ENCODE results near the gene GPS2. TPM values are rescaled to one million over a fixed set of nuclear protein-coding genes. Genes with fewer than 3 reads are reported as not detected.

Gene GPS2
- total and polyA plus RNA-seq, 2 of the 4 experiments (the other 2 are of a cell fraction) = 36.2 to 50.9 TPM

GRCh38 chr17:7351665-7352502, 36.7 kb upstream of the GPS2 start, which contains the start of gene KCTD11:
KCTD11 (plus strand) TSS chr17:7352162.
- Histone ChIP-seq H2AFZ (replicated peaks; ENCODE audit: low read length, poor library complexity) (peak within 1 kb of the TSS; percentile 93), H4K8ac (ENCODE audit: low read depth in 2 of 2, low read length in 2 of 2) (peak within 1 kb of the TSS; percentile 97 to 98), H3K27ac (ENCODE audit: insufficient read depth, low read length) (peak within 1 kb of the TSS; percentile 99), H4K20me1 (ENCODE audit: insufficient read depth, low read length) (peaks cover 32% of the 10 kb centered on the region), H3K9me3 (ENCODE audit: control insufficient read depth, insufficient read depth, low read length) (no peaks in the 10 kb centered on the region), H2AK9ac (replicated peaks; ENCODE audit: low read depth, low read length, poor library complexity) (peak within 1 kb of the TSS; percentile 100), H2BK20ac (ENCODE audit: low read depth, low read length) (peak within 1 kb of the TSS; percentile 29; the same call in 1 of the 2 replicates), H2BK15ac (ENCODE audit: low read depth, low read length) (peak within 1 kb of the TSS; percentile 96; the same call in 2 of the 3 replicates), H3K4me2 (ENCODE audit: low read depth, low read length) (peak within 1 kb of the TSS; percentile 89), H3K23ac (ENCODE audit: low read depth, low read length) (peak within 1 kb of the TSS; percentile 99), H3K36me3 (ENCODE audit: control insufficient read depth, insufficient read depth, low read length) (no peaks in the 10 kb centered on the region), H3K14ac (replicated peaks; ENCODE audit: low read depth, low read length) (peak within 1 kb of the TSS; percentile 100), H3K4me1 (ENCODE audit: control insufficient read depth, insufficient read depth, low read length) (peaks cover 39% of the 10 kb centered on the region), H2BK5ac (ENCODE audit: low read depth, low read length, poor library complexity, severe bottlenecking) (peak within 1 kb of the TSS; percentile 97), H3K4ac (ENCODE audit: low read depth, low read length) (peak within 1 kb of the TSS; percentile 100), H4K5ac (ENCODE audit: low read depth, low read length) (peak within 1 kb of the TSS; percentile 95), H3K9me1 (ENCODE audit: insufficient read depth, low read length) (peaks cover 27% of the 10 kb centered on the region), H2BK120ac (ENCODE audit: low read depth, low read length) (peak within 1 kb of the TSS; percentile 89), H2AK5ac (ENCODE audit: low read depth, low read length) (peak within 1 kb of the TSS; percentile 99), H3K9ac (ENCODE audit: low read depth, low read length) (peak within 1 kb of the TSS; percentile 99), H3K27me3 (ENCODE audit: control insufficient read depth, insufficient read depth, low read length) (no peaks in the 10 kb centered on the region), H4K91ac (ENCODE audit: insufficient read depth, low read depth, low read length) (peak within 1 kb of the TSS; percentile 98), H3K4me3 (ENCODE audit: insufficient read depth, low read depth, low read length) (peak within 1 kb of the TSS; percentile 93), H3K56ac (ENCODE audit: extremely low read depth, insufficient read depth, low read length) (peak within 1 kb of the TSS; percentile 95), H3K79me1 (ENCODE audit: low read depth in 1 of 2, low read length in 2 of 2) (peaks cover 24 to 63% of the 10 kb centered on the region in 2 experiments; a peak in 3 of 4 replicates), H3K18ac (ENCODE audit: low read depth, low read length) (peak within 1 kb of the TSS; percentile 94)
- CTCF ChIA-PET = interaction anchor here (0.6 kb wide), 1 partner anchor 153 kb away, joined by 9 read pairs; no protein-coding TSS in a partner anchor
- POLR2A ChIA-PET (ENCODE audit: unreplicated experiment) = interaction anchor here (0.6 kb wide), 2 partner anchors 74 to 226 kb away, joined by 3 read pairs; no protein-coding TSS in a partner anchor
- DNase-seq = peak; percentile 88
- dilution Hi-C loops (cut with HindIII; ENCODE audit: low sequenced_read_pairs, unreplicated experiment) = no loop called here
- WGBS, 2 experiments (ENCODE audit: extremely low coverage in 2 of 2, insufficient read length in 1 of 2) = 1% methylated on average over 68 of the region's 91 CpGs; no CpG with 5 or more reads in 1 of the 2 experiments
- TF ChIP-seq MAFK (IDR thresholded peaks at IDR 0.05; ENCODE audit: low read depth, low read length) (0 out of 2 replicates have a peak, but pooled peaks have one; percentile 6), NFE2L2 (IDR thresholded peaks at IDR 0.05; ENCODE audit: low read depth, low read length) (no peak), CTCF (conservative IDR thresholded peaks at IDR 0.05; ENCODE audit: low read depth, low read length) (peak; percentile 63; the same call in 1 of the 2 replicates), USF2 (IDR thresholded peaks at IDR 0.05; ENCODE audit: low read depth, low read length) (no peak), RCOR1 (IDR thresholded peaks at IDR 0.05; ENCODE audit: insufficient replicate concordance, low read length) (peak; percentile 26), MAZ (IDR thresholded peaks at IDR 0.05; ENCODE audit: borderline replicate concordance, low read depth, low read length) (peak; percentile 95), FOS (IDR thresholded peaks at IDR 0.05; ENCODE audit: low read depth, low read length) (peak; percentile 50), RFX5 (IDR thresholded peaks at IDR 0.05; ENCODE audit: low read depth, low read length) (no peak), CHD1 (IDR thresholded peaks at IDR 0.05; ENCODE audit: low read depth, low read length) (peak; percentile 80; the same call in 1 of the 2 replicates), RAD21 (IDR thresholded peaks at IDR 0.05; ENCODE audit: low read length) (no peak; the same call in 1 of the 2 replicates), BHLHE40 (IDR thresholded peaks at IDR 0.05; ENCODE audit: low read depth, low read length) (peak; percentile 19; the same call in 1 of the 2 replicates), SMC3 (IDR thresholded peaks at IDR 0.05; ENCODE audit: low read depth, low read length) (peak; percentile 29; the same call in 1 of the 2 replicates), POLR2A (IDR thresholded peaks at IDR 0.05; ENCODE audit: low read depth, low read length) (peak; percentile 66; the same call in 1 of the 2 replicates)
- TSS peak; percentile 84 for BruUV-seq (replicated peaks)
- intact Hi-C loops (cut with micrococcal nuclease) = loop anchor here (2.0 to 5.0 kb wide), 5 partner anchors 53 to 485 kb away; partner anchors contain the start of genes FGF11, SENP3, TMEM102 and TMEM256
- in situ Hi-C loops (cut with MboI; ENCODE audit: low sequenced_read_pairs) = loop anchor here (10.0 kb wide), 1 partner anchor 203 kb away; the partner anchor contains the start of gene TNFSF13
- peak; percentile 73 for ATAC-seq (ENCODE audit: low read depth)

All from IMR-90 (cell line).